Panc1 (cell line): ENCODE data around the gene COL26A1.

Source experiments
- TF ChIP-seq, protein P1 (sequence below), 2 experiments: IDR thresholded peaks; 2 replicates each; pipeline ENCODE4 v1.6.1; 2011 to 2012; ENCODE audit warnings: low read depth in 2 of 2, control low read depth in 1 of 2, low read length in 1 of 2, mild to moderate bottlenecking in 1 of 2, moderate library complexity in 1 of 2; ENCODE audit not compliant: insufficient read depth in 1 of 2
- TF ChIP-seq, protein P2 (sequence below): fragments of 450-650 bp; IDR thresholded peaks from 2 replicates; pipeline ENCODE4 v1.5.1; 2017; ENCODE audit warnings: mild to moderate bottlenecking

DNA sequence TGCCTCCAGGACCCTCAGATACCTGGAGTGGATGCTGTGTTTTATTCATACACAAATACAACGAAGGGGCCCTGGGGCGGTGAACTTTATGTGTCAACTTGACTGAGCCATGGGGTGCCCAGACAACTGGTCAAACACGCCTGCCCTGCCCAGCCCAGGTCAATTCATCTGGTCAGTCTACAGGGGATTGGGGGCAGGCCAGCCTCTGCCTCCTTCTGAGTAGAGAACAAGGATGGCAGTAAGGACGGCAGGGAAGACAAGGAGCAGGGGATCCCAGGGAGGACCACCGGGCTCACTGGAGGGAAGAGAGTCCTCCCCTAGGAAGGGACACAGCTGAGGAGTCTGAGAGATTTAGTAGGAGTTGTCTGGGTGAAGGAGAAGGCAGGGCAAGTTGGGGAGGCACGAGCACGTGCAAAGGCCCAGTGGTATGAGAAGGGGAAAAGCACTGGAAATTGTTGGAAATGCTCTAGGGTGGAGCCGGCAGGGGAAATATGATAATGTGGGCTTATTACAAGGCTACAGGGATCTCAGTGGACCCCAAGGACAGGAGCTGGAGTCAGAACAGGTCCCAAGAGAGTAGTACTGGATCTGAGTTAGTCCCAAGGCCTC, 203.0 kb downstream of the COL26A1 start:
- TF ChIP-seq, protein P1, sequence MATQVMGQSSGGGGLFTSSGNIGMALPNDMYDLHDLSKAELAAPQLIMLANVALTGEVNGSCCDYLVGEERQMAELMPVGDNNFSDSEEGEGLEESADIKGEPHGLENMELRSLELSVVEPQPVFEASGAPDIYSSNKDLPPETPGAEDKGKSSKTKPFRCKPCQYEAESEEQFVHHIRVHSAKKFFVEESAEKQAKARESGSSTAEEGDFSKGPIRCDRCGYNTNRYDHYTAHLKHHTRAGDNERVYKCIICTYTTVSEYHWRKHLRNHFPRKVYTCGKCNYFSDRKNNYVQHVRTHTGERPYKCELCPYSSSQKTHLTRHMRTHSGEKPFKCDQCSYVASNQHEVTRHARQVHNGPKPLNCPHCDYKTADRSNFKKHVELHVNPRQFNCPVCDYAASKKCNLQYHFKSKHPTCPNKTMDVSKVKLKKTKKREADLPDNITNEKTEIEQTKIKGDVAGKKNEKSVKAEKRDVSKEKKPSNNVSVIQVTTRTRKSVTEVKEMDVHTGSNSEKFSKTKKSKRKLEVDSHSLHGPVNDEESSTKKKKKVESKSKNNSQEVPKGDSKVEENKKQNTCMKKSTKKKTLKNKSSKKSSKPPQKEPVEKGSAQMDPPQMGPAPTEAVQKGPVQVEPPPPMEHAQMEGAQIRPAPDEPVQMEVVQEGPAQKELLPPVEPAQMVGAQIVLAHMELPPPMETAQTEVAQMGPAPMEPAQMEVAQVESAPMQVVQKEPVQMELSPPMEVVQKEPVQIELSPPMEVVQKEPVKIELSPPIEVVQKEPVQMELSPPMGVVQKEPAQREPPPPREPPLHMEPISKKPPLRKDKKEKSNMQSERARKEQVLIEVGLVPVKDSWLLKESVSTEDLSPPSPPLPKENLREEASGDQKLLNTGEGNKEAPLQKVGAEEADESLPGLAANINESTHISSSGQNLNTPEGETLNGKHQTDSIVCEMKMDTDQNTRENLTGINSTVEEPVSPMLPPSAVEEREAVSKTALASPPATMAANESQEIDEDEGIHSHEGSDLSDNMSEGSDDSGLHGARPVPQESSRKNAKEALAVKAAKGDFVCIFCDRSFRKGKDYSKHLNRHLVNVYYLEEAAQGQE (IDR thresholded peaks at IDR 0.05; ENCODE audit: insufficient read depth in 1 of 2, low read depth in 2 of 2, low read length in 1 of 2) = no peak
- TF ChIP-seq, protein P2, sequence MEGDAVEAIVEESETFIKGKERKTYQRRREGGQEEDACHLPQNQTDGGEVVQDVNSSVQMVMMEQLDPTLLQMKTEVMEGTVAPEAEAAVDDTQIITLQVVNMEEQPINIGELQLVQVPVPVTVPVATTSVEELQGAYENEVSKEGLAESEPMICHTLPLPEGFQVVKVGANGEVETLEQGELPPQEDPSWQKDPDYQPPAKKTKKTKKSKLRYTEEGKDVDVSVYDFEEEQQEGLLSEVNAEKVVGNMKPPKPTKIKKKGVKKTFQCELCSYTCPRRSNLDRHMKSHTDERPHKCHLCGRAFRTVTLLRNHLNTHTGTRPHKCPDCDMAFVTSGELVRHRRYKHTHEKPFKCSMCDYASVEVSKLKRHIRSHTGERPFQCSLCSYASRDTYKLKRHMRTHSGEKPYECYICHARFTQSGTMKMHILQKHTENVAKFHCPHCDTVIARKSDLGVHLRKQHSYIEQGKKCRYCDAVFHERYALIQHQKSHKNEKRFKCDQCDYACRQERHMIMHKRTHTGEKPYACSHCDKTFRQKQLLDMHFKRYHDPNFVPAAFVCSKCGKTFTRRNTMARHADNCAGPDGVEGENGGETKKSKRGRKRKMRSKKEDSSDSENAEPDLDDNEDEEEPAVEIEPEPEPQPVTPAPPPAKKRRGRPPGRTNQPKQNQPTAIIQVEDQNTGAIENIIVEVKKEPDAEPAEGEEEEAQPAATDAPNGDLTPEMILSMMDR = no peak
